HEK293 (cell line): ENCODE results near the gene AK9.

Experiments used
- ELK4 ChIP-seq: IDR thresholded peaks from 2 replicates; pipeline ENCODE4 v1.6.1; 2011; ENCODE audit warnings: mild to moderate bottlenecking, low read depth, low read length, borderline replicate concordance
- GLI4 ChIP-seq: fragments of 450-650 bp; formaldehyde crosslinking; IDR thresholded peaks from 2 replicates; pipeline ENCODE4 v1.5.1; 2016; ENCODE audit warnings: missing biosample characterization, missing genetic modification characterization
- PRDM10 ChIP-seq: fragments of 450-650 bp; formaldehyde crosslinking; IDR thresholded peaks from 2 replicates; pipeline ENCODE4 v1.5.1; 2016; ENCODE audit warnings: missing biosample characterization, missing genetic modification characterization
- ZBTB6 ChIP-seq: fragments of 450-650 bp; formaldehyde crosslinking; IDR thresholded peaks from 2 replicates; pipeline ENCODE4 v1.5.1; 2017; ENCODE audit warnings: missing biosample characterization, missing genetic modification characterization
- ZFHX2 ChIP-seq: fragments of 450-650 bp; formaldehyde crosslinking; conservative IDR thresholded peaks from 2 replicates; pipeline ENCODE4 v1.5.1; 2016; ENCODE audit warnings: missing biosample characterization, missing genetic modification characterization
- ZNF138 ChIP-seq: fragments of 450-650 bp; formaldehyde crosslinking; IDR thresholded peaks from 2 replicates; pipeline ENCODE4 v1.5.1; 2016; ENCODE audit warnings: missing biosample characterization, missing genetic modification characterization, borderline replicate concordance
- ZNF211 ChIP-seq: fragments of 450-650 bp; formaldehyde crosslinking; IDR thresholded peaks from 2 replicates; pipeline ENCODE4 v1.5.1; 2016; ENCODE audit warnings: low read depth, missing biosample characterization, missing genetic modification characterization
- ZNF223 ChIP-seq: fragments of 450-650 bp; formaldehyde crosslinking; IDR thresholded peaks from 2 replicates; pipeline ENCODE4 v1.5.1; 2016; ENCODE audit warnings: missing biosample characterization, missing genetic modification characterization
- ZNF248 ChIP-seq: fragments of 450-650 bp; formaldehyde crosslinking; IDR thresholded peaks from 2 replicates; pipeline ENCODE4 v1.5.1; 2017; ENCODE audit warnings: missing biosample characterization, missing genetic modification characterization
- ZNF292 ChIP-seq: fragments of 450-650 bp; formaldehyde crosslinking; IDR thresholded peaks from 2 replicates; pipeline ENCODE4 v1.5.1; 2016; ENCODE audit warnings: low read depth, missing biosample characterization, missing genetic modification characterization, borderline replicate concordance
- ZNF311 ChIP-seq: fragments of 450-650 bp; formaldehyde crosslinking; IDR thresholded peaks from 2 replicates; pipeline ENCODE4 v1.5.1; 2017; ENCODE audit warnings: missing biosample characterization, missing genetic modification characterization, borderline replicate concordance
- ZNF398 ChIP-seq: fragments of 450-650 bp; formaldehyde crosslinking; IDR thresholded peaks from 2 replicates; pipeline ENCODE4 v1.5.1; 2017; ENCODE audit warnings: missing biosample characterization, missing genetic modification characterization
- ZNF513 ChIP-seq: fragments of 450-650 bp; IDR thresholded peaks from 2 replicates; pipeline ENCODE4 v1.5.1; 2018; ENCODE audit warnings: missing biosample characterization, missing genetic modification characterization
- ZNF548 ChIP-seq: fragments of 450-650 bp; formaldehyde crosslinking; IDR thresholded peaks from 2 replicates; pipeline ENCODE4 v1.5.1; 2016; ENCODE audit warnings: missing biosample characterization, missing genetic modification characterization
- ZNF549 ChIP-seq: fragments of 450-650 bp; IDR thresholded peaks from 2 replicates; pipeline ENCODE4 v1.5.1; 2018; ENCODE audit warnings: missing biosample characterization, missing genetic modification characterization, mild to moderate bottlenecking, inconsistent platforms, moderate library complexity
- ZNF555 ChIP-seq: fragments of 450-650 bp; formaldehyde crosslinking; conservative IDR thresholded peaks from 2 replicates; pipeline ENCODE4 v1.5.1; 2017; ENCODE audit warnings: missing biosample characterization, mild to moderate bottlenecking, missing genetic modification characterization, inconsistent platforms
- ZNF623 ChIP-seq: fragments of 450-650 bp; formaldehyde crosslinking; IDR thresholded peaks from 2 replicates; pipeline ENCODE4 v1.5.1; 2016; ENCODE audit warnings: missing biosample characterization, missing genetic modification characterization
- ZNF624 ChIP-seq: fragments of 450-650 bp; formaldehyde crosslinking; IDR thresholded peaks from 2 replicates; pipeline ENCODE4 v1.5.1; 2017; ENCODE audit warnings: missing biosample characterization, missing genetic modification characterization
- ZNF692 ChIP-seq: fragments of 450-650 bp; formaldehyde crosslinking; IDR thresholded peaks from 2 replicates; pipeline ENCODE4 v1.5.1; 2016; ENCODE audit warnings: missing biosample characterization, missing genetic modification characterization
- ZNF830 ChIP-seq: fragments of 450-650 bp; IDR thresholded peaks from 2 replicates; pipeline ENCODE4 v1.5.0; 2018; ENCODE audit warnings: missing biosample characterization, missing genetic modification characterization, low read depth, mild to moderate bottlenecking, moderate library complexity
- ZNF843 ChIP-seq: fragments of 450-650 bp; formaldehyde crosslinking; IDR thresholded peaks from 2 replicates; pipeline ENCODE4 v1.5.1; 2016; ENCODE audit warnings: missing biosample characterization, missing genetic modification characterization
- ZXDB ChIP-seq: fragments of 450-650 bp; formaldehyde crosslinking; IDR thresholded peaks from 2 replicates; pipeline ENCODE4 v1.5.1; 2016; ENCODE audit warnings: missing biosample characterization, missing genetic modification characterization
- TF ChIP-seq, protein P1 (sequence below): fragments of 450-650 bp; formaldehyde crosslinking; IDR thresholded peaks from 2 replicates; pipeline ENCODE4 v1.5.1; 2016; ENCODE audit warnings: missing biosample characterization, missing genetic modification characterization
- TF ChIP-seq, protein P2 (sequence below): fragments of 450-650 bp; formaldehyde crosslinking; IDR thresholded peaks from 2 replicates; pipeline ENCODE4 v1.5.1; 2016; ENCODE audit warnings: missing biosample characterization, missing genetic modification characterization

The AK9 gene

DNA sequence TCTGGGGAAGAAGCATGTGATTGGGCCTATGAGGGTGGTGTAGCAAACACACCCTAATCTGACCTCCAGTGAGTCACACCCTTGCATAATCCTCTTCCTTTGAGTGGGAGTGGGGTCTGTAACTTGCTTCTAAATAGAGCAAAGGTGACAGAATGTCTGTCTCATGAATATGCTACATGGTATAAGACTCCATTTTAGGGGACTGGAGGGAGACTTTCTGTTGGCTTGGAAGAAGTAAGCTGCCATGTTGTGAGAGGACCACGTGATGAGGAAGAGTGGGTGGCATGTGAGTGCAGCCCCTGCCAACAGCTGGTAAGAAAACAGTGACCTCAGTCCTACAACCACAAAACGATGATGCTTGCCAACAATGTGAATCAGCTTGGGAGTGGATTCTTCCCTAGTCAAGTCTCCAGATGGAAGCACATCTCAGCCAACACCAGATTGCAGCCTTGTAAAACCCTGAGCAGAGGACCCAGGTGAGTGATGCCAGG lies 3.7 kb downstream of the AK9 start (continued):
- TF ChIP-seq GLI4: no peak
- no peak for TF ChIP-seq ZBTB6 (tag by site-specific recombination)
- TF ChIP-seq ZNF830 (tag by site-specific recombination): no peak
- TF ChIP-seq ZNF223 (tag by site-specific recombination): no peak
- TF ChIP-seq, protein P1, sequence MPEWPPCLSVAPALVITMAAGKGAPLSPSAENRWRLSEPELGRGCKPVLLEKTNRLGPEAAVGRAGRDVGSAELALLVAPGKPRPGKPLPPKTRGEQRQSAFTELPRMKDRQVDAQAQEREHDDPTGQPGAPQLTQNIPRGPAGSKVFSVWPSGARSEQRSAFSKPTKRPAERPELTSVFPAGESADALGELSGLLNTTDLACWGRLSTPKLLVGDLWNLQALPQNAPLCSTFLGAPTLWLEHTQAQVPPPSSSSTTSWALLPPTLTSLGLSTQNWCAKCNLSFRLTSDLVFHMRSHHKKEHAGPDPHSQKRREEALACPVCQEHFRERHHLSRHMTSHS: no peak
- no peak for TF ChIP-seq ZNF843 (tag by site-specific recombination)
- no peak for TF ChIP-seq ZNF311
- TF ChIP-seq ZNF555 (tag by site-specific recombination): no peak
- TF ChIP-seq ZNF623 (tag by site-specific recombination): no peak
- no peak for TF ChIP-seq ZNF692 (tag by site-specific recombination)
- no peak for TF ChIP-seq ZNF548 (tag by site-specific recombination)
- TF ChIP-seq ZNF248 (tag by site-specific recombination): no peak
- TF ChIP-seq ZNF398: no peak; the same call in 1 of the 2 replicates
- TF ChIP-seq ZNF513 (tag by site-specific recombination): no peak
- no peak for TF ChIP-seq PRDM10
- no peak for TF ChIP-seq ZNF549
- peak; percentile 43; the same call in 1 of the 2 replicates for TF ChIP-seq ZXDB (tag by site-specific recombination)
- TF ChIP-seq ZNF624 (tag by site-specific recombination): no peak
- TF ChIP-seq ZNF211 (tag by site-specific recombination): no peak
- TF ChIP-seq, protein P2, sequence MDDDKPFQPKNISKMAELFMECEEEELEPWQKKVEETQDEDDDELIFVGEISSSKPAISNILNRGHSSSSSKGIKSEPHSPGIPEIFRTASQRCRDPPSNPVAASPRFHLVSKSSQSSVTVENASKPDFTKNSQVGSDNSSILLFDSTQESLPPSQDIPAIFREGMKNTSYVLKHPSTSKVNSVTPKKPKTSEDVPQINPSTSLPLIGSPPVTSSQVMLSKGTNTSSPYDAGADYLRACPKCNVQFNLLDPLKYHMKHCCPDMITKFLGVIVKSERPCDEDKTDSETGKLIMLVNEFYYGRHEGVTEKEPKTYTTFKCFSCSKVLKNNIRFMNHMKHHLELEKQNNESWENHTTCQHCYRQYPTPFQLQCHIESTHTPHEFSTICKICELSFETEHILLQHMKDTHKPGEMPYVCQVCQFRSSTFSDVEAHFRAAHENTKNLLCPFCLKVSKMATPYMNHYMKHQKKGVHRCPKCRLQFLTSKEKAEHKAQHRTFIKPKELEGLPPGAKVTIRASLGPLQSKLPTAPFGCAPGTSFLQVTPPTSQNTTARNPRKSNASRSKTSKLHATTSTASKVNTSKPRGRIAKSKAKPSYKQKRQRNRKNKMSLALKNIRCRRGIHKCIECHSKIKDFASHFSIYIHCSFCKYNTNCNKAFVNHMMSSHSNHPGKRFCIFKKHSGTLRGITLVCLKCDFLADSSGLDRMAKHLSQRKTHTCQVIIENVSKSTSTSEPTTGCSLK (tag by site-specific recombination): no peak
- no peak for TF ChIP-seq ZNF292 (tag by site-specific recombination)
- TF ChIP-seq ZNF138 (tag by site-specific recombination): no peak
- TF ChIP-seq ZFHX2 (tag by site-specific recombination): peak; percentile 68
- TF ChIP-seq ELK4: no peak
